LHCN-M2 (cell line): ENCODE data around the gene KCNH2. TPM values are rescaled to one million over a fixed set of nuclear protein-coding genes. Genes with fewer than 3 reads are reported as not detected.

Experiments used
- DNase-seq: peaks from one replicate; pipeline ENCODE4 v3.0.0-alpha.2; 2012; ENCODE audit warnings: low read depth
- total RNA-seq: library from RNA; depleted of rRNA; stranded (reverse); fragments of >200 nt; gene quantifications from 2 replicates; pipeline ENCODE4 v1.2.3, GENCODE V29; 2014

Gene KCNH2
- total RNA-seq, 1 experiment from 2014 or later = 0.11 TPM

- DNase-seq = no peak
Observed at GRCh38 chr7:150994141-150994837, 16.2 kb upstream of the KCNH2 start.

- no peak for DNase-seq
Observed at GRCh38 chr7:150993511-150993910, 15.4 kb upstream of the KCNH2 start.

- peak; percentile 36 for DNase-seq
Observed at GRCh38 chr7:150992833-150993302, 14.7 kb upstream of the KCNH2 start.

GRCh38 chr7:150992051-150992640 lies 14.0 kb upstream of the KCNH2 start:
- peak; percentile 25 for DNase-seq

- peak; percentile 21 for DNase-seq
Observed at GRCh38 chr7:150990416-150991186, 12.5 kb upstream of the KCNH2 start, which contains the start of gene NOS3. TSS of gene NOS3 (plus strand) at chr7:150991017. CDS start at chr7:150993804, 2,787 bp downstream.

- DNase-seq = no peak
Observed at GRCh38 chr7:150989456-150989855, 11.3 kb upstream of the KCNH2 start.

- peak; percentile 19 for DNase-seq
Observed at GRCh38 chr7:150988230-150989226, 10.4 kb upstream of the KCNH2 start.

GRCh38 chr7:150986556-150986955 lies 8.4 kb upstream of the KCNH2 start:
- DNase-seq = no peak

- peak; percentile 48 for DNase-seq
Observed at GRCh38 chr7:150986099-150986512, 8.0 kb upstream of the KCNH2 start.

- peak; percentile 42 for DNase-seq
Observed at GRCh38 chr7:150983893-150984368, 5.8 kb upstream of the KCNH2 start.

GRCh38 chr7:150982351-150982750 lies 4.2 kb upstream of the KCNH2 start:
- no peak for DNase-seq

GRCh38 chr7:150981644-150982043 lies 3.5 kb upstream of the KCNH2 start:
- DNase-seq = no peak

GRCh38 chr7:150980663-150981062 lies 2.5 kb upstream of the KCNH2 start:
- no peak for DNase-seq

GRCh38 chr7:150979713-150980390 lies 1.7 kb upstream of the KCNH2 start:
- peak; percentile 56 for DNase-seq

GRCh38 chr7:150977382-150978125 lies 567 bp downstream of the KCNH2 start:
- no peak for DNase-seq

GRCh38 chr7:150976529-150977381 lies 1.4 kb downstream of the KCNH2 start:
- no peak for DNase-seq

- DNase-seq = no peak
Observed at GRCh38 chr7:150975536-150976319, 2.4 kb downstream of the KCNH2 start.
